Gastrocnemius medialis (tissue), 4 donors: Measurements from ENCODE around the gene APPBP2.
"Not testable (repeated sequence)": the region's sequence is repeated elsewhere in the genome, so short reads cannot be mapped to it uniquely, and the experiment has no call there.

Experiments
- POLR2A ChIP-seq, 2 donors: fragments of 450-650 bp; IDR thresholded peaks; one replicate each; pipeline ENCODE4 v1.6.1; 2017; ENCODE audit warnings: antibody characterized with exemption in 2 of 2, mild to moderate bottlenecking in 2 of 2, moderate library complexity in 2 of 2
- TF ChIP-seq, protein P1 (sequence below), 5 experiments: fragments of 450-650 bp in 3 of 5; fragments of 200-600 bp in 2 of 5; sonication (generic) in 2 of 5; IDR thresholded peaks in 4 of 5; conservative IDR thresholded peaks in 1 of 5; 1 replicate in 4 of 5; 2 replicates in 1 of 5; pipeline ENCODE4 v1.5.1; 2016 to 2019; ENCODE audit warnings: antibody characterized with exemption in 5 of 5, mild to moderate bottlenecking in 3 of 5, moderate library complexity in 3 of 5

DNA sequence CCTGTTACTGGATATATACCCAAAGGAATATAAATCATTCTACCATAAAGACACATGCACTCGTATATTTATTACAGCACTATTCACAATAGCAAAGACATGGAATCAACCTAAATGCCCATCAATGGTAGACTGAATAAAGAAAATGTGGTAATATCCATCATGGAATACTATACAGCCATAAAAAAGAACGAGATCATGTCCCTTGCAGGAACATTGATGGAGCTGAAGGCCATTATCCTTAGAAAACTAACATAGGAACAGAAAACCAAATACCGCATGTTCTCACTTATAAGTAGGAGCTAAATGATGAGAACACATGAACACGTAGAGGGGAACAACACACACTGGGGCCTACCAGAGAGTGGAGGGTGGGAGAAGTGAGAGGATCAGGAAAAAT is 107.0 kb downstream of the APPBP2 start:
- TF ChIP-seq, protein P1, sequence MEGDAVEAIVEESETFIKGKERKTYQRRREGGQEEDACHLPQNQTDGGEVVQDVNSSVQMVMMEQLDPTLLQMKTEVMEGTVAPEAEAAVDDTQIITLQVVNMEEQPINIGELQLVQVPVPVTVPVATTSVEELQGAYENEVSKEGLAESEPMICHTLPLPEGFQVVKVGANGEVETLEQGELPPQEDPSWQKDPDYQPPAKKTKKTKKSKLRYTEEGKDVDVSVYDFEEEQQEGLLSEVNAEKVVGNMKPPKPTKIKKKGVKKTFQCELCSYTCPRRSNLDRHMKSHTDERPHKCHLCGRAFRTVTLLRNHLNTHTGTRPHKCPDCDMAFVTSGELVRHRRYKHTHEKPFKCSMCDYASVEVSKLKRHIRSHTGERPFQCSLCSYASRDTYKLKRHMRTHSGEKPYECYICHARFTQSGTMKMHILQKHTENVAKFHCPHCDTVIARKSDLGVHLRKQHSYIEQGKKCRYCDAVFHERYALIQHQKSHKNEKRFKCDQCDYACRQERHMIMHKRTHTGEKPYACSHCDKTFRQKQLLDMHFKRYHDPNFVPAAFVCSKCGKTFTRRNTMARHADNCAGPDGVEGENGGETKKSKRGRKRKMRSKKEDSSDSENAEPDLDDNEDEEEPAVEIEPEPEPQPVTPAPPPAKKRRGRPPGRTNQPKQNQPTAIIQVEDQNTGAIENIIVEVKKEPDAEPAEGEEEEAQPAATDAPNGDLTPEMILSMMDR (IDR thresholded peaks at IDR 0.05 in 4 of 5, conservative IDR thresholded peaks at IDR 0.05 in 1 of 5), result not testable (repeated sequence)
- not testable (repeated sequence) for TF ChIP-seq POLR2A (IDR thresholded peaks at IDR 0.05)
